Esophagus squamous epithelium (tissue), 5 donors: ENCODE data around the gene FNBP1. TPM values are rescaled to one million over a fixed set of nuclear protein-coding genes. Genes with fewer than 3 reads are reported as not detected.

Experiments used
- DNase-seq: peaks from one replicate; lab custom pipeline; 2025; lab: John Stamatoyannopoulos, UW
- H3K27ac ChIP-seq, 4 donors: fragments of 200-600 bp; sonication (generic); one replicate each; pipeline ENCODE4 v1.5.1; 2016 to 2019; ENCODE audit warnings: mild to moderate bottlenecking in 1 of 4
- H3K27me3 ChIP-seq, 4 donors: fragments of 200-600 bp; sonication (generic); 1 replicate in 3 of 4; 2 replicates in 1 of 4; pipeline versions ENCODE4 v1.5.1 to v1.6.0; 2017 to 2021; ENCODE audit warnings: antibody characterized with exemption in 1 of 4
- H3K36me3 ChIP-seq, 3 donors: fragments of 200-600 bp; sonication (generic); one replicate each; pipeline ENCODE4 v1.5.1; 2016 to 2019
- H3K4me1 ChIP-seq, 3 donors: fragments of 200-600 bp; sonication (generic); one replicate each; pipeline ENCODE4 v1.5.1; 2017 to 2019
- H3K4me3 ChIP-seq, 4 donors: fragments of 200-600 bp; sonication (generic); 1 replicate in 3 of 4; 2 replicates in 1 of 4; pipeline ENCODE4 v1.5.1; 2016 to 2019; ENCODE audit warnings: mild to moderate bottlenecking in 2 of 4, moderate library complexity in 1 of 4
- H3K9me3 ChIP-seq, 3 donors: fragments of 200-600 bp; sonication (generic); one replicate each; pipeline ENCODE4 v1.5.1; 2016 to 2019
- POLR2A ChIP-seq, 4 donors: fragments of 450-650 bp; IDR thresholded peaks; one replicate each; pipeline ENCODE4 v1.6.1; 2017; ENCODE audit warnings: antibody characterized with exemption in 4 of 4, mild to moderate bottlenecking in 4 of 4, moderate library complexity in 3 of 4
- WGBS, 2 donors: methylation state at CpG; one replicate each; pipeline ENCODE4 v1.1.5; 2018; 5-methylcytosine and 5-hydroxymethylcytosine counted together
- intact Hi-C: fragments of 100-400 bp; cut with DNase I; formaldehyde crosslinking; loops from one replicate; pipeline ENCODE4 v1.15.0; 2022
- total RNA-seq, 4 donors: library from RNA; depleted of rRNA; stranded (reverse); fragments of >200 nt; gene quantifications; one replicate each; pipeline ENCODE4 v1.1.0, GENCODE V29; 2016
- TF ChIP-seq, protein P1 (sequence below), 6 experiments: fragments of 450-650 bp in 4 of 6; fragments of 200-600 bp in 2 of 6; sonication (generic) in 2 of 6; IDR thresholded peaks; one replicate each; pipeline ENCODE4 v1.5.1; 2016 to 2019; ENCODE audit warnings: antibody characterized with exemption in 6 of 6, mild to moderate bottlenecking in 4 of 6, moderate library complexity in 4 of 6
- donor health status: DM: yes; HTN: yes; CAD: no.

The FNBP1 gene
- total RNA-seq, 4 donors from 2014 or later = 19.7 to 47.7 (median 26.2) TPM

DNA sequence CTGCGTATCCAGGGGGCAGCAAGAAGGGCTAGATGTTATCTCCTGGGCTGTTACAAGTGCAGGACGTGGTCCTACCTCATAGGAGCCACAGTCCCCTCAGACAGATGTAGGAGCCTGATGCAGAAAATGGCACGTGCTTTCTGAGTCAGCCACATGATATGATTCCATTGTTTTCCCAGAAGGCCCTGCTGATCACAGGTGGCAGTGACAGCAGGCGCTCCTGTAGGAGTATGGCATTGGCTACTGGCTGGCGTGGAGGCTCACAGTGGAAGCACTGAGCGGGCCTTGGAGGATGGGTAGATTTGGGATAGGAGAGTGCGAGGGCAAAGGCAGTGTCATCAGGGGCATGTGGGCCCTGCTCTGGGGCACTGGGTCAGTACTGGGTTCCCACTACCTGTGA is 185.8 kb downstream of the FNBP1 start:
- DNase-seq = no peak
- no peak overlapping the region for H3K27ac ChIP-seq
- H3K9me3 ChIP-seq = no peaks in the 10 kb centered on the region
- no peak overlapping the region for H3K4me3 ChIP-seq
- peaks cover 8 to 96% (median 22%) of the 10 kb centered on the region in 3 donors for H3K36me3 ChIP-seq
- H3K4me1 ChIP-seq = peaks cover 0 to 13% (median 4%) of the 10 kb centered on the region in 3 donors
- intact Hi-C loops = no loop called here
- no peaks in the 10 kb centered on the region for H3K27me3 ChIP-seq
- TF ChIP-seq, protein P1, sequence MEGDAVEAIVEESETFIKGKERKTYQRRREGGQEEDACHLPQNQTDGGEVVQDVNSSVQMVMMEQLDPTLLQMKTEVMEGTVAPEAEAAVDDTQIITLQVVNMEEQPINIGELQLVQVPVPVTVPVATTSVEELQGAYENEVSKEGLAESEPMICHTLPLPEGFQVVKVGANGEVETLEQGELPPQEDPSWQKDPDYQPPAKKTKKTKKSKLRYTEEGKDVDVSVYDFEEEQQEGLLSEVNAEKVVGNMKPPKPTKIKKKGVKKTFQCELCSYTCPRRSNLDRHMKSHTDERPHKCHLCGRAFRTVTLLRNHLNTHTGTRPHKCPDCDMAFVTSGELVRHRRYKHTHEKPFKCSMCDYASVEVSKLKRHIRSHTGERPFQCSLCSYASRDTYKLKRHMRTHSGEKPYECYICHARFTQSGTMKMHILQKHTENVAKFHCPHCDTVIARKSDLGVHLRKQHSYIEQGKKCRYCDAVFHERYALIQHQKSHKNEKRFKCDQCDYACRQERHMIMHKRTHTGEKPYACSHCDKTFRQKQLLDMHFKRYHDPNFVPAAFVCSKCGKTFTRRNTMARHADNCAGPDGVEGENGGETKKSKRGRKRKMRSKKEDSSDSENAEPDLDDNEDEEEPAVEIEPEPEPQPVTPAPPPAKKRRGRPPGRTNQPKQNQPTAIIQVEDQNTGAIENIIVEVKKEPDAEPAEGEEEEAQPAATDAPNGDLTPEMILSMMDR (IDR thresholded peaks at IDR 0.05) = no peak
- no peak for TF ChIP-seq POLR2A (IDR thresholded peaks at IDR 0.05)
- WGBS, 2 donors = 82 to 92% methylated on average over 6 of the region's 7 CpGs

DNA sequence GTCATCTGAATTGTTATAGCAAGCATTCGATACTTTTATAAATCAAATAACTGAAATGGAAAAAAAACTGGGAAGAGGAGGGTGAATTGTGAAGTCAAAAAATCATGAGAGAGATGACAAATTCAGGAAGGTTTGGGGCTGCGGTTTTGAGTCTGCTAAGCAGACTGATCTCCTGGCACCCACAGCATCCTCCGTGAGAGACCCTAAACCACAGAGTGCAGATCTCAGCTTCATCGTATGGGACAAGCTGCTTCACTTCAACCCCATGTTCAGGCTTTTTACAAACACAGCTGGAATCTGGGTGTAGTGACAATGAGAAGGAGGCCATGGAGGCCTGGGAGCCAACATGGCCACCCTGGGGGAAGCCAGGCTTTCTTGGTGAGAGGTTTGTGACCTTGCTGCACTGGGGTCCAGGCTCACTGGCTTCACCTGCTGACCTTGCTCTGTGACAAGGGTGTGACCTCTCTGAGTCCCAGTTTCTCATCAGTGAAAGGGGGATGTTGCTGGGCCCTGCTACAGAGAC is 188.3 kb downstream of the FNBP1 start:
- Histone ChIP-seq H3K27me3 (no peaks in the 10 kb centered on the region), H3K27ac (no peak overlapping the region), H3K9me3 (no peaks in the 10 kb centered on the region), H3K4me3 (no peak overlapping the region), H3K36me3 (peaks cover 0 to 96% (median 16%) of the 10 kb centered on the region in 3 donors), H3K4me1 (peaks cover 0 to 35% (median 4%) of the 10 kb centered on the region in 3 donors)
- WGBS, 2 donors = 94 to 95% methylated on average over 4 of the region's 4 CpGs
- DNase-seq = no peak
- TF ChIP-seq, protein P1 (IDR thresholded peaks at IDR 0.05) = no peak
- TF ChIP-seq POLR2A (IDR thresholded peaks at IDR 0.05) = no peak
- intact Hi-C loops = no loop called here

DNA sequence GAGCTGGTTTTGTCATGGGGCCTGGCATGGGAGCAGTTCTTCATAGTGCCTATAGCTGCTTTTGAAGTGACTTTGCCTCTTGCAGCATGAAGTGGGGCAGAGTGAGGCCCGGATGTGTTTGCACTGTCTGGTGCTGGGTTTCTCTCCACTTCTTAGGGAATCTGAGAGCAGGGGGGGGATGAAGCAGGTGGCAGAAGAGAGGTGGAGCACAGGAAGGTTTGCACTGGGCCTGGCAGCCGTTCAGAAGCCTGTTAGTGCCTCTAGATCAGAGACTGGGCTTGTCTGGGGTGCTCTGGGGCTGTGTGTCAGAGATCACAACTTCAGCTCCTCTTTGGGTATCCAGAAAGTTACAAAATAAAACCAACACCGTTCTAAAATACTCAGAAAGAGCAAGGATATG is 189.4 kb downstream of the FNBP1 start:
- Histone ChIP-seq H3K4me3 (no peak overlapping the region), H3K9me3 (no peaks in the 10 kb centered on the region), H3K27ac (no peak overlapping the region), H3K4me1 (peaks cover 0 to 45% (median 6%) of the 10 kb centered on the region in 3 donors), H3K36me3 (peaks cover 0 to 90% (median 12%) of the 10 kb centered on the region in 3 donors), H3K27me3 (no peaks in the 10 kb centered on the region)
- TF ChIP-seq, protein P1 (IDR thresholded peaks at IDR 0.05) = no peak
- no peak for TF ChIP-seq POLR2A (IDR thresholded peaks at IDR 0.05)
- intact Hi-C loops = no loop called here
- DNase-seq = no peak
- 50 to 84% methylated on average over 1 to 2 of the region's 3 CpGs for WGBS, 2 donors

DNA sequence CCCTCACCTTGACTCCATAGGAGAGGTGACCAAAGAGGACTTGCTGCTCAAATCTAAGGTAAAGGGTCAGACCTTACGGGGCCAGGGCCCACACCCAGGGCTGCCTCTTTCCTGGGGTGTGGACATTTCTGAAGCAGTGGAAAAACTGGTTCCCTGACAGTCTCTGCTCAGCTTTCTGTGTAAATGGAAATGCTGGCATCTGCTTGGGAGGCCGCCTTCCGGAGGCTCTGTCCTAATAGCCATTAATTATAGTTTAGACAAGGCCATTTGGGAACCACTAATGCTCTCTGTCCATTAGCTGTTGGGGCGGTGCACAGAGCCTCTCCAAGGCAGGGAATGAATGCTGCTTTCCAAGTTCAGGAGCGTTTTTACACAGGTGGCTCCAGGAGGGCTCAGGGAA is 190.4 kb downstream of the FNBP1 start:
- WGBS, 2 donors = 87 to 100% methylated on average over 2 to 3 of the region's 5 CpGs
- intact Hi-C loops = no loop called here
- Histone ChIP-seq H3K36me3 (peaks cover 0 to 79% (median 10%) of the 10 kb centered on the region in 3 donors), H3K9me3 (no peaks in the 10 kb centered on the region), H3K4me3 (no peak overlapping the region), H3K4me1 (peaks cover 0 to 55% (median 7%) of the 10 kb centered on the region in 3 donors), H3K27me3 (no peaks in the 10 kb centered on the region), H3K27ac (peak overlapping the region; percentile 9 to 75 (median 66))
- no peak for DNase-seq
- TF ChIP-seq, protein P1 (IDR thresholded peaks at IDR 0.05) = no peak
- TF ChIP-seq POLR2A (IDR thresholded peaks at IDR 0.05) = no peak

DNA sequence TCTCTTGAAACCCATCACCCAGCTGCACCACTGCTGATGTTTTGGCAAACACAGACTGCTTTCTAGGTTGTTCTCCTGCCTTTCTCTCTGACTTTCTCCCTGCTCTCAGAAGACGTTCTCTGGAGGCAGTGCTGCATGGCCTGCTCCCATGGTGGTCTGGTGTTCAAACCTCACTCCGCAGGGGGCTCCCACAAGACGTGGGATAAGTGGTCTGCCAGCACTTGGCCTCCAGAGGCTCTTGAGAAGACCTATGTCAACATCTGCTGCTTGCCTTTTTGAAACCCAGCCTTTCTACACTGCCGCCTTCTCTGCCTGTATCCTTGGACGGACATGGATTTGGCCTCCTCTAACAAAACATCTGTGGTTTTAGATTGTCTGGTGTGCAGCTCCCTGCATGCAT is 191.2 kb downstream of the FNBP1 start:
- Histone ChIP-seq H3K36me3 (peaks cover 0 to 72% (median 10%) of the 10 kb centered on the region in 3 donors), H3K4me3 (no peak overlapping the region), H3K27ac (peak overlapping the region in 3 of 4 donors; percentile 9 to 75 (median 64)), H3K27me3 (no peaks in the 10 kb centered on the region), H3K4me1 (peaks cover 0 to 62% (median 13%) of the 10 kb centered on the region in 3 donors), H3K9me3 (no peaks in the 10 kb centered on the region)
- TF ChIP-seq POLR2A (IDR thresholded peaks at IDR 0.05) = no peak
- TF ChIP-seq, protein P1 (IDR thresholded peaks at IDR 0.05) = no peak
- intact Hi-C loops = no loop called here
- no peak for DNase-seq
- 67 to 70% methylated on average over 5 of the region's 5 CpGs for WGBS, 2 donors
